GM21723 (cell line): ENCODE results near the gene HDAC4.

ENCODE experiments used
- ATAC-seq: cut with Tn5 transposase; IDR thresholded peaks from one replicate; pipeline ENCODE4 v1.9.1; 2021; ENCODE audit warnings: mild to moderate bottlenecking, moderate library complexity; ENCODE audit not compliant: unreplicated experiment

The HDAC4 gene

DNA sequence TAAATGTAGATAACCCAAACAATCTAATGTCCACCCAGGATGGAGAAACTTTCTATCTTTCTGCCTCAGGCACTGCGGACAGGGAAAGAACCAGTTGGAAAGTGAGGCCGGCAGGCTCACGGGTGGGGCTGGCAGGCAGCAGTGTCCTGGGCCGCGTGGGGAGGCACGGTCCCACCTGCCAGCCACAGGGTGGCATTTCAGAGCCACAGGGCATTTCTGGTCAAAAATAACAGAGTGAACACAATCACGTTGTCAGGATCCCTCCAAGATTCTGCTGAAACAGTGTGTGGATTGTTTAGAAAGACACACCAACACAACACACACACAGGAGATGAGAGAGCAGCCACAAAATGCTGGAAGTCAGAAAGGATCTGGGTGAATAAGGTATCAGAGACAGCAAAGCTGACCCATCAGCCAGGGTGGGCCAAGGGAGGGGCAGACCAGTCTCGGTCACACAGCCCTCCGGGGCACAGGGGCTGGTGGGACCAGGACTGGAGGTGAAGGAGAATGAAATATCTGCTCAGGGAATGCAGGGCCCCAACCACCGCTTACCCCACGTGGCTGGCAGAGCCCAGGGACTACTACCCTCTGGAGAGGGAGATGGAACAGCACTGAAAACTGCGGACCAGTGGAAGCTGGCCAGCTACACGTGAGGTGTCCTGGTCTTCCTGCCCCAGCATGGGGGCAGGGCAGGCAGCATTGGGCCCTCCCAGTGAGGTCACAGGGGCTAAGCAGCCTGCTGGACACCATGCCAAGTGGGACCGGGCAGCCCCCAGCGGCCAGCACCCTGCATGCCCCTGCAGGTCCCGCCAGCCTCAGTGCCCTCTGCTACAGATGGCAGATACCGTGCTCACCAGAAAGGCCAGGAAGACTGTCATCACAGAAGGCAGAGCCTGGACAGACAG is 173.9 kb downstream of the HDAC4 start:
- no peak for ATAC-seq

DNA sequence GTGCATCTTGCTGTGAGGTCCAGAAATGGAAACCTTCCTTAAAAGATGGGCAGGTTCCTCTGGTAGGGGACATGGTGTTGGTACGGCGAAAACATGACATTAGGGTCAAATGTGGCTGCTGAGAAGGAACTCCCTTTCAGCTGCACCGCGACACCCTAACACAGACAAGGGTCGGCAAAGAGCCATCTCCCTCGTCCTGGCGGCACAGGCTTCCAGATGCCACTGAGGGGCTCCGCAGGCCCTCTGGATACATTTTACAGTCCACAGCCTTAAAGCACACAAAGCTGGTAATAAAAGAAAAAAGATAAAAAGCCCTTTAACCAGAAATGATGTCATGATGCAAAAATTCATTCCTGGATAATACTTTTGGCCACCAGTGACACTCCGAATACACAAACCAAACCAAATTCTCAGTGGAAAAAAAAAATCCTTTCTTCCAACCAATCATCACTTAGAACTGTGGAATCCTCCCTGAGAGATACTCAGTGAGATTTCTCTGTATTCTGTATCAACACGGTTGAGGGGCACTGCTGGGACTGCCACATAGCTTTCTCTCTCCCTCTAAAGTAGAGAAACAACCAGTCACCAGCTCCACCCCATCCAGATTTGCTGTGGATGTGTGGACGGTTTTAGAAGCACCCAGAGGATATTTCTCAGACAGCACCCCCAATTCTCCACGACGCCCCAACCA is 174.8 kb downstream of the HDAC4 start:
- no peak for ATAC-seq

DNA sequence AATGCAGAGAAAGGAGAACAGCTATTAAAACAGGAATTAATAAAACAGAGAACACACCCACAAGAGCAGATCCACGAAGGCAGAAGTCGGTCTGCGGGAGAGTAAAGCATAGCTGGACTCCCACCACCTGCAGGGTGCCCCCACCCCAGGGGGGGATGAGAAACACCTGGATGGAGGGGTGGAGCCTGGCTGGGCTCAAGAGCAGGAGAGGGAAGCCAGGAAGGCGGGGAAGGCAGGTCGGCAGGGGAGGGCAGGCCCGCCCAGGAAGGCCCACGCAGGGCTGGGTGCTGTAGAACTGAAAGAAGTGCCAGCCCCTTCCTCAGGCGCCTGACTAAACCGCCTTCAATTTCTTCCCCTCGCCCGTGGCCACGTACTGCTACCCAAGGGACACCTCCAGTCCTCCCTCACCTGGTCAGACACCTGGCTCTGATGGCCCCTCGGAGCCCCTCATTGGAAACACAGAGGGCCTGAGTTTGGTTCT is 175.4 kb downstream of the HDAC4 start:
- ATAC-seq = no peak

DNA sequence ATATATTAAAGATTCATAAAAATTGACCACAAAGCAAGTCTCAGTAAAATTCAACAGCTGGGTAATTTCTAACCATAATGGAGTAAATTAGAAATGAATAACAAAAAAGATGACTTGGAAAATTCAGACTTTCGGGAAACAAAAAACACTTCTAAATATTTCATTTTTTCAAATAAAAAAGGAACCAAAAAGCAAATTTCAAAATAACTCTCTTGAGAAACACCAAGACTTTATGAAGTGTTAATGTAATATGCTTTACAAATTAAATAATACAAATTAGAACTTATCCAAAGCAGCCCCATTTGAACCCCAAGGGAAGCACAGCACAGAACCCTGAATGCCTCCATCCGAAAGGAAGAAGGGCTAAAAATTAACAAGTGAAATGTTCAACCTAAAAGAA is 175.9 kb downstream of the HDAC4 start:
- ATAC-seq = no peak

DNA sequence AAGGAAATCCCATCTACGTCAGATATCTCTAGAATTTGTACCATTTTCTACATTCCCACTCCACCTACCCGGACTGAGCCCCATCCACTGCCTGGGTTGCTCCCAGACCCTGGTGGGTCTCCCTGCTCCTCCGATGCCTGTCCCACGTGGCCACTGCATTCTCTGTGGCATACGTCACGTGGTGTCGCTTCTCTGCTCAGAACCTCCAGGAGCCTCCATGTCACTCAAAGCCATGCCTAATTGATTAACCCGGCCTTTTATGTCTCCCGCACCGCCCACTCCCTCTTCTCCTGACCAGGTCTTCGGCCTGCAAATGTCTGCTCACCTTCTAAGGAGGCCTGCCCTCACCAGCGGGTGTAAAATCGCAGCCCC is 176.6 kb downstream of the HDAC4 start:
- no peak for ATAC-seq

DNA sequence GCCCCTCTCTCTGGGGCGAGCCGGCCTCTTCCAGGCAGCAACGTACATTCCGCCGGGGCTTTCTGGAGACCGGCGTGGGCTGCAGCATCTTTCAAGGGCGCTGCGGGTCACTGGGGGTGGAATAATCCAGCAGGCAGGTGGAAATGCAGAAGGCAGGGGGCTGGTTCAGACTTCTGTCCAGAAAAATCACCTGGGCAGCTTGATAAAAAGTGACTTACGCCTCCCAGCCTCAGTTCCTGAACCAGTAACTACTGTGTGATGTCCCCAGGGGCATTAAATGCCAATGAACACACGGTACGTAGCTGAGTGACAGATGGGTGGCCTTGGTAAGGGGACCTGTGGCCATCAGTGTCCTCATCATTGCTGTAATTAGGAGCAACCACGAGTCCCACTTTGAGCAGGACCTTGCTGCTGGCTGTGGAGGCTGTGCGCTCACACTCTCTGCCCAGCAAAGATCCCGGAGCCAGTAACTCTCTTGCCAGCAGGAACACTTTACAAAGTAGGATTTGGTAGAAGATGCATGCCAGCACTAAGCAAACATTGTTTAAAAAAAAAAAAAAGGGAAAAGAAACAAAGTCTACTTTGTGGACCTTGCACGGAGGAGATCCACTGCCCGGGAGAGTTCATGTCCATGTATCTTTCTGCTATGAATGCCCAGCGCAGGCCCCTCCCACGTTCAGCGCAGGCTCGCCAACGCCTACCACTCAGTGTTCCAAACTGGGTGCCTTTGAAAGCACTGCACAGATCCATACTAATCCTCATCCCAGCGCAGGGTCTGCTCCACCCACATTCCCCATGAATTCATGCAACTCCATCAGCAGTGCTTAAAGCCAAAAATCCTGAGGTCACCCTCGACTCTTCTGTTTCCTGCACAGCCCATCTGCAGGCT is 177.3 kb downstream of the HDAC4 start:
- no peak for ATAC-seq

DNA sequence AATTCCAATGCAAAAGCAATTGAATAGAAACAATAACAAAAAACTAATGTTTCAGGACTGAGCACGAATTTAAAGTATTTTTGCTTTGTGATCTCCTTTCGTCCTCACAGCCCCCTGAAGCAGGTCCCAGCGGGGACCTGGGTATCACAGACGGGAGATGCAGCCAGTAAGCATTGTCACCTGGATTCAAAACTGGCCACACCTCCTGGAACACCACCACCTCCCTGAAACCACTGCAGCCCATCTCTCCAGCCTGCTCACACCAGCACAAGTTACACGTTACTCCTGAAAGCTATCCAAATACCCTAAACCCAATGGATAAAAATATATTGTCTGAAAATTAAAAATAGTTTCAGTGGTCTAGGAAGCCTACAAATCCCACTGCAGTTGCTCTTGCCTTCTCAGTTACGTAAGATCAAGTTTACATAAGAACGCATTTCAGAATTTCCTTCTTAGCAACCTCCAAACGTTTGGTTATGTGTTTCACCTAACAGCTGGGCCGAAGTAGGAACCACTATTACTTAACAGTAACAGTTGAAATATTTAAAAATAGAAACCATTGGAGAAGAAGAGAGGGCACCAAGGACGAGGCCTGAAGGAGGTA is 178.0 kb downstream of the HDAC4 start:
- no peak for ATAC-seq

DNA sequence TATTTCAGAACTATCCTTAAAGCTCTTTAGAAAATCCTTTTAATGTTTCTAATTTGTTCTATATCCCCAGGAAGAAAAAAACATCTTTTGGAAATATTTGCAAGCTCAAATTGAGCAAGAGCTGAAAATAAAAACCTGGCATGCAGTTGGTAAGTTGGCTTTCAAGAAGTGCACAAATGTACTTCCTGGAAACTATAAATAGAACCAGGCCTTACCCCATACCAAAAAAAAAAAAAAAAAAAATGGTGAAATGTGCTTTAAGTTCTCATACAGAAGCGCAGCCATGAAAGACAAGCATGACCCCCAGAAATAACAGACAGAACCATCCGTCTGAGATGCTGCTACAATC is 178.5 kb downstream of the HDAC4 start:
- ATAC-seq = no peak

DNA sequence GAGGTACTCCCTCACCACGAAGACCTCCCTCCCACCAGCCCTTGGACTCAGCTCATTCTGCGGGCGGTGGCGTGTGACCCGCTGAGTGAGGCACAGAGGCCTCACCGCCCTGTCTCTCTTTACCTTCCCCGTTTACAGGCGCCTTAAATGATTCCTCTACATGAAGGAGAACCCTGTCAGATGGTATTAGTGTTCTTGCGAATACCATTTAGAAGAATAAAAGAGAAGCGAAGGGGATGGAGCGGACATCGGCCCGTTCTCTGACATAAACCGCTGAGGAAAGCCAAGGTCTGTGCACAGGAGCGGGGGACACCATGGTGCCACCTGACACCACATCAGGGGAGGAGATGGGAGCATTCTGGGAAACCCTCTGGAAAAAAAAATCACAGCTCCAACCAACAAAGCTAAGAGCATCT is 179.8 kb downstream of the HDAC4 start:
- no peak for ATAC-seq

DNA sequence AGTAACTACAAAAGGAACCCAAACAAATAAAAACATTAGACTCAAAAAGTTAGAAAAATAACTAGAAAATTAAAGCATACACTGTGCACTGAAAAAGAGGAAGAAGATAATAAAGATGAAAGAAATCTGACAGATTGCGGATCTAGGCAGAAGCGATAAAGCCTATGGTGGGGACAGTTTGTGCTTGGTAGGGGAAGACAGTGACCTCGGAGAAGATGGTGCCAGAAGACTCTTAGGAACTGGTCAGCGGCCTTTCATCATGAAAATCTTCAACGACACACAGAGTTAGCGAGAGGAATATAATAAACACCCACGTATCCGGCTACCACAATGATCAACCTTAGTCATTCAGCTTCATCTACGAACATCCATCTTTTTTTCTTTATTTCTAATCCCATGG is 180.5 kb downstream of the HDAC4 start:
- no peak for ATAC-seq

DNA sequence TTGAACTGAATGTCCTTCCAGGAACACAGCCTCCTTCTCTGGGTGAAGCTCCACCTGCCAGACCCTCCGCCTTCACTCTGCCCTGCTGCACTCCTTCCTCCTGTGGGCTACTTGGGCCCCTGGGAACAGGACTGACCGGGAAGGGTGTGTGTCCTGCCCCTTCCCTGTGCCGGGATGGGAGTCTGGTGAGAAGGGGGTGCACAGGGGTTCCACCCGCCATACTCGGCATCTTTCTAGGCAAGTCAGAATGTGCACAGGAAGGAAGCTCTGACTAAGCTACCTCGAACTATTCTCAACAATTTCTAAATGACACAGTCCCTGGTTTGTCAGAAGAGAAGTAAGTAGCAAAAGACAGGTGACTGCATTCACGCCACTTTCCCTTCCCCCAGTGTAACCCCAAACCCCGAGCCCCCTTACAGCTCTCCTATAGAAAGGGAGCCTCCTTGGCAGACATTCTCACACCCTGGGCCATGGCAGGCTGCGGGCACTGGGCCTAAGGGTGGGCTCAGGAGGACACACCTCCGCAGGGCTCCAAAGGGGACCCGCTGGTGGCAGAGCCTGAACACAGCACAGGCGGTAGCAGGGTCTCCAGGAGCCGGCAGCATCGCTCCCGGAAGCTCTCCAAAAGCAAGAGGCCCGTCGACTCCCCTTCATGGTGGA is 184.1 kb downstream of the HDAC4 start:
- no peak for ATAC-seq

DNA sequence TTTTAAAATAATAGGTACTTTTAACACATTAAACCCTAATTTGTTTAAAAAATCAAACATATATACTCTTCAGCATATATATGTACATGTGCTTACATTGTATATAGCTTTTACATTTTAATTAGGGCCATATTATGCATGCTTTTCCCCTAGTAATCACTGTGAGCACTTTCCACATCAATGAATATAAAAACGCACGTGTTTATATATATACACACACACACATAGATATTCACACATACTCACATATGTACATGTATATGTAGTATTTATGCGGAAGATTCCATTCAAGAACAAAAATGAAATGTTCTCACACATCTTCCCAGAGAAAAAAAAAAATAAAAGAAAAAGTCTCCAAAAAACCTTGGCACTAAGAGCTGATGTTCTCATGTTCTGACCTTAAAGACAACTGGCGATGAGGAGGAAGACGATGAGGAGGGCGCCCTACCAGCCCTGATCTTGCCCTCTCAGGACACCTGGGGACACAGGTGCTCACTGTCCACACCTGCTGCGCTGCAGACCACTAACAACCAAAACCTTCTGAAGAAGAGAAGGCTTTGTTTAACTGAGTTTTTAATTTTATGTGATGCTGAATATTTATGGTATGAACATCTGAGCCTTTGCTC is 184.7 kb downstream of the HDAC4 start:
- ATAC-seq = no peak

DNA sequence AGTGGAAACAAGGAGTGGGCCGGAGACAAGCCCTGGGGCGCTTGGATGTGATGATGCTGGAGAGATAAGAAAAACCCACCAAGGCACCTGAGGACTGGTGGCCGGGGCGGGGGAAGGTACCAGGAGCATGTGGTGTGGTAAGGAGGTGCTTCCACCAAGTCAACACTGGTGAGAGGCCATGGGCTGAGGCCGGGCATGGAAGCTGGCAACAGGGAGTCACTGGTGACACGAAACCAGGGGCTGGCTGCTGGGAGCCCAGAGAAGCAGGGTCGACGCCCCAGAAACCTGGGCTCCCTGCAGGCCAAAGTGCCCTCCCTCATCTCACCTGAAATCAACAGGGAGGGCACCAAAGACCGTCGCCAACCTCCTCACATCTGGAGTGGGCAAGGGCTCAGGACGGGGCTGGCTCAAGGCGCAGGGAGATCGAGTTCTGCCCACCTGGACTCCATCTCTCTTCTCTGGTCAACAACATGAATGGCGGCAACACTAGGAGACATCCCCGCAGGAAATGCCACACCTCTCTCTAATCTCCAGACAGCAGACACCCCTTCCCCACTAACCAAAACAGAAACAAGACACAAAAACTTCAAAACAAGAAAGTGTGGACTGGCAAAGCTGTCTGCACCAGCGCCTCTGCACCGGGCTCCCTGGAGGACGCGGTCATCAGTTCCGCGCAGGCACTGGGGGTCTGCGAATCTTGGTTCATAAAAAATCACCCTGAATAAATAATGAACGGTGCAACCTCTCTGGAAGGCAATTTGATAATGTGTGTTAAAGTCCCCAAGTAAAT is 185.5 kb downstream of the HDAC4 start:
- ATAC-seq = no peak

DNA sequence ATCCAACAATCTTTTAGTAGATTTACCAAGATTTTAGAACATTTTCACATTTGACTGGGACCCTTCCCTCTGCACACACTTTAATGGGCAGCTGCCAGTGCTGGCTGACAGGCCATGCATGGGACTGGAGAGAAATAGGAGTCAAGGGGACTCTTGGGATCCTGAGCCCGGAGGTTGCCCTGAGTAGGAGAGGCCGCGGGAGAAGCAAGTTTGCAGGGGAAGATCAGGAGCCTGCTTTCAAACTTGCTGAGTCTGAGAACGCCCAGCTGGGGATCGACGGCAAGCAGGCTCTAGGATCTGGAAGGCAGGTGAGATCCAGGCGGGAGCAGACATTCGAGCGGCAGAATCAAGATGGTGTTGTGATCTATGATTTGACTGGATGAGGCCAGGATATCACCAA is 186.1 kb downstream of the HDAC4 start:
- ATAC-seq = no peak

DNA sequence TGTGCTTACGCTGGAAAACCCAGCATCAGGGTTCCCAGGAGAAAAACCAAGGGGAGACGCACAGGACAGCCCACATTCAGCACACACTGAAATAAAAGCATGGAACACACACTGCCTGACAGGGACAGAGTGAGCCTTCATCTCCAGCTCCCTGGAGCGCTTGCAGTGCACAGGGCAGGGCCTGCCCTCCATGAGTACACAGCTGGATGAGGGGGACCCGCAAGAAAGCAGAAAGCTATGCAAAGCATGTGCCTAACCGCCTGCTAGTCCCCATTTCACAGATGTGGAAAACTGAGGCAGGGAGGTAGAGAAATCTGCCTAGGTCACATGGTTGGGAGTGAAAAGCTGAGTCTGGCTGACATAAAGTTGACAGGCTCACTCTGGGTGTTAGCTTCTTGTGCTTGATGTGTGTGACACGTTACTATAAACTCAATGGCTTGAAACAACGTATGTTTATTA is 187.1 kb downstream of the HDAC4 start:
- no peak for ATAC-seq

DNA sequence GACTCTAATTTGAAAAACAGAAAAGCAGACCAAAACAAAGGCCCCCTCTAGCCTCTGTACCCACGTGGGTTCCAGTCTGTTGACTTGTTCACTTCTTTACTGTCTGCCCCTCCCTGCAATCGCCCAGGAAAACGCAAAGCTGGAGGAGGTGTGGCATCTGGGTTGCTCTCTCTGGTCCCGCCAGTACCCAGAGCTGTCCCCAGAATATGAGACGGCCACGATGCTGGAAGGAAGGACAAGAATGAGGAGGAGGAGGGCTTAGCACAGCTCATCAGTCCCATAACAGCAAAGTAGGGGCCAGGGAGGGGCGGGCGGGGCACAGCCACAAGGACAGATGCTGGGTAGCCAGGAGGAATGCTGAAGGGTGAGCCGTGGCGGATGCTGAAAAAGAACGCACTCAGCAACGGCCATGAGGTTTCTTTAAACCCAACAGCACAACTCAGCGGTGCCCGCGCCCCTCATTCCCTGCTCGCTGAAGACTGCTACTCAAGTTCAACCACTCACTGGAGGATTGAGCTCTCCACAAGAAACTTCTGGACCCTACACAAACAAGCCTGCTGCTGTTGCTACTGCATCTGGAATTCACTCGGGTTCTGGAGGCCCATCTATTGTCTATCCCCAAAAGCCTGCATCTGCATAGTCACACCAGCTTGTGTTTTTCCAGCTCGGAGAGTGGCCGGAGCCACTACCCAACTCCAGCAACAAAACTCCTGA is 187.7 kb downstream of the HDAC4 start:
- no peak for ATAC-seq

DNA sequence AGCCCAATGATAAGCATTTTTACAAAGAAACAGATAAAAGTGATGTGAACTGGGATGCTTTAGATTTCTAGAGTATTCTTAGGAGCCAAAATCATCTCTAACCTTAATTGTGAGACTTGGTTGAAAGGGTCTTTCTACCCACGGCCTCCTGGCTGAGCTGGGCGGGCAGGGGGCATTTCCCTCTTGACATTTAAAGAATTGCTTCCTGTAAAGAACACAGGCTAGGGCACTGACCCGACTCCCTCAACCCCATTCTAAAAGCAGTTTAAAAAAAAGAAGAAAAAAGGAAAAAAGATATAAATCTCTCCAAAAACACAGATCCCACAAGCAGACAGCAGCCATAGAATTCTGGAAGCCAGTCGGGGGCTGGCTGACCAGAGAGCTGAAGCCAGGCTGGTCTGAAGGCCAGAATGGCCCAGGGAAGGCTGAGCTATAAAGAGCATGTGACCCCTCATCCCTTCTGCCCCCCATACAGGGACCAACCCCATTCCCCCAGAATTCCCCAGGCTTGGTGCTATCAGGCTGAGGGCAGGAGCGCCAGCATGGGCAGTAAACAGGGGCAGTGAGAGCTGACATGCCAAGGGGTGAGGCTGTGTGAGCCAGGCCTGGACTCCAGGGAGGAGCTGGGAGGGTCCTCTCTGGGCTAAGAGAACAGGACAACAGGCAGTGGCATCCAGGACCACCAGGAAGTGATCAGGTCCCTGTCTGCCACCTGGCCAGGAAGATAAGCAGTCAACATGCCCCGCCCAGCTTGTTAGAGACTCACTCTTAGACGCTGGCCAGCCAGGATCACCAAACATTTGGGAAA is 188.5 kb downstream of the HDAC4 start:
- ATAC-seq = no peak
